ENCODE measurements around the gene RYR2. TPM values are rescaled to one million over a fixed set of nuclear protein-coding genes. Genes with fewer than 3 reads are reported as not detected.

The RYR2 gene
- total RNA-seq, 1 experiment from 2014 or later: 1.0 TPM

GRCh38 chr1:237219751-237220642 lies 178.0 kb downstream of the RYR2 start:
- in situ Hi-C loops (cut with HindIII; ENCODE audit: low pct_unique_long_range_greater_than_20kb, low sequenced_read_pairs): no loop called here
- DNase-seq (ENCODE audit: low read depth): no peak

- no peak for DNase-seq (ENCODE audit: low read depth)
- in situ Hi-C loops (cut with HindIII; ENCODE audit: low pct_unique_long_range_greater_than_20kb, low sequenced_read_pairs): no loop called here
Observed at GRCh38 chr1:237223419-237223818, 181.4 kb downstream of the RYR2 start.

GRCh38 chr1:237226177-237226944 lies 184.4 kb downstream of the RYR2 start:
- no peak for DNase-seq (ENCODE audit: low read depth)
- in situ Hi-C loops (cut with HindIII; ENCODE audit: low pct_unique_long_range_greater_than_20kb, low sequenced_read_pairs): no loop called here

GRCh38 chr1:237227476-237227875 lies 185.5 kb downstream of the RYR2 start:
- no peak for DNase-seq (ENCODE audit: low read depth)
- in situ Hi-C loops (cut with HindIII; ENCODE audit: low pct_unique_long_range_greater_than_20kb, low sequenced_read_pairs): no loop called here

GRCh38 chr1:237228421-237228820 lies 186.4 kb downstream of the RYR2 start:
- in situ Hi-C loops (cut with HindIII; ENCODE audit: low pct_unique_long_range_greater_than_20kb, low sequenced_read_pairs): no loop called here
- DNase-seq (ENCODE audit: low read depth): no peak

GRCh38 chr1:237229333-237229732 lies 187.3 kb downstream of the RYR2 start:
- DNase-seq (ENCODE audit: low read depth): no peak

GRCh38 chr1:237232501-237232900 lies 190.5 kb downstream of the RYR2 start:
- in situ Hi-C loops (cut with HindIII; ENCODE audit: low pct_unique_long_range_greater_than_20kb, low sequenced_read_pairs): no loop called here
- no peak for DNase-seq (ENCODE audit: low read depth)

More at GRCh38 chr1:237229333-237229732, 187.3 kb downstream of the RYR2 start:
- in situ Hi-C loops (cut with HindIII; ENCODE audit: low pct_unique_long_range_greater_than_20kb, low sequenced_read_pairs): no loop called here

GRCh38 chr1:237235091-237235490 lies 193.1 kb downstream of the RYR2 start:
- no peak for DNase-seq (ENCODE audit: low read depth)
- in situ Hi-C loops (cut with HindIII; ENCODE audit: low pct_unique_long_range_greater_than_20kb, low sequenced_read_pairs): no loop called here

GRCh38 chr1:237237721-237238120 lies 195.7 kb downstream of the RYR2 start:
- in situ Hi-C loops (cut with HindIII; ENCODE audit: low pct_unique_long_range_greater_than_20kb, low sequenced_read_pairs): no loop called here
- no peak for DNase-seq (ENCODE audit: low read depth)

- no peak for DNase-seq (ENCODE audit: low read depth)
- in situ Hi-C loops (cut with HindIII; ENCODE audit: low pct_unique_long_range_greater_than_20kb, low sequenced_read_pairs): no loop called here
Observed at GRCh38 chr1:237239248-237239647, 197.3 kb downstream of the RYR2 start.

GRCh38 chr1:237241038-237241437 lies 199.1 kb downstream of the RYR2 start:
- in situ Hi-C loops (cut with HindIII; ENCODE audit: low pct_unique_long_range_greater_than_20kb, low sequenced_read_pairs): no loop called here
- no peak for DNase-seq (ENCODE audit: low read depth)

- no peak for DNase-seq (ENCODE audit: low read depth)
- in situ Hi-C loops (cut with HindIII; ENCODE audit: low pct_unique_long_range_greater_than_20kb, low sequenced_read_pairs): no loop called here
Observed at GRCh38 chr1:237244778-237245177, 202.8 kb downstream of the RYR2 start.

GRCh38 chr1:237247442-237247841 lies 205.5 kb downstream of the RYR2 start:
- in situ Hi-C loops (cut with HindIII; ENCODE audit: low pct_unique_long_range_greater_than_20kb, low sequenced_read_pairs): no loop called here
- no peak for DNase-seq (ENCODE audit: low read depth)

GRCh38 chr1:237249120-237249519 lies 207.1 kb downstream of the RYR2 start:
- DNase-seq (ENCODE audit: low read depth): no peak
- in situ Hi-C loops (cut with HindIII; ENCODE audit: low pct_unique_long_range_greater_than_20kb, low sequenced_read_pairs): no loop called here

- in situ Hi-C loops (cut with HindIII; ENCODE audit: low pct_unique_long_range_greater_than_20kb, low sequenced_read_pairs): no loop called here
- DNase-seq (ENCODE audit: low read depth): no peak
Observed at GRCh38 chr1:237250055-237250454, 208.1 kb downstream of the RYR2 start.

- in situ Hi-C loops (cut with HindIII; ENCODE audit: low pct_unique_long_range_greater_than_20kb, low sequenced_read_pairs): no loop called here
- DNase-seq (ENCODE audit: low read depth): no peak
Observed at GRCh38 chr1:237255071-237255470, 213.1 kb downstream of the RYR2 start.

GRCh38 chr1:237258871-237259270 lies 216.9 kb downstream of the RYR2 start:
- in situ Hi-C loops (cut with HindIII; ENCODE audit: low pct_unique_long_range_greater_than_20kb, low sequenced_read_pairs): no loop called here
- DNase-seq (ENCODE audit: low read depth): no peak

- DNase-seq (ENCODE audit: low read depth): no peak
- in situ Hi-C loops (cut with HindIII; ENCODE audit: low pct_unique_long_range_greater_than_20kb, low sequenced_read_pairs): no loop called here
Observed at GRCh38 chr1:237261198-237261597, 219.2 kb downstream of the RYR2 start.

- in situ Hi-C loops (cut with HindIII; ENCODE audit: low pct_unique_long_range_greater_than_20kb, low sequenced_read_pairs): no loop called here
Observed at GRCh38 chr1:237267743-237268142, 225.8 kb downstream of the RYR2 start.

More at GRCh38 chr1:237267743-237268142, 225.8 kb downstream of the RYR2 start:
- DNase-seq (ENCODE audit: low read depth): no peak
